Muscle layer of duodenum (tissue), 2 donors: ENCODE data around the gene RAD1.

Experiments used
- H3K27ac ChIP-seq: one replicate; pipeline ENCODE4 v1.7.0; 2013; ENCODE audit warnings: mild to moderate bottlenecking, low read length
- H3K27me3 ChIP-seq: one replicate; pipeline ENCODE4 v1.7.0; 2013; ENCODE audit warnings: low read depth, mild to moderate bottlenecking, control low read depth, low read length
- H3K36me3 ChIP-seq, 2 donors: one replicate each; pipeline ENCODE4 v1.7.0; 2013; ENCODE audit warnings: low read length in 2 of 2, control low read depth in 1 of 2, mild to moderate bottlenecking in 1 of 2; ENCODE audit not compliant: insufficient read depth in 2 of 2, control insufficient read depth in 1 of 2
- H3K4me1 ChIP-seq, 2 donors: one replicate each; pipeline ENCODE4 v1.7.0; 2013; ENCODE audit warnings: low read length in 2 of 2, mild to moderate bottlenecking in 2 of 2, control low read depth in 1 of 2, moderate library complexity in 1 of 2; ENCODE audit not compliant: insufficient read depth in 2 of 2, control insufficient read depth in 1 of 2
- H3K4me3 ChIP-seq, 2 donors: one replicate each; pipeline ENCODE4 v1.7.0; 2013; ENCODE audit warnings: low read length in 2 of 2, low read depth in 1 of 2, mild to moderate bottlenecking in 1 of 2
- H3K9me3 ChIP-seq, 2 donors: one replicate each; pipeline ENCODE4 v1.7.0; 2013; ENCODE audit warnings: low read length in 2 of 2, control low read depth in 1 of 2, mild to moderate bottlenecking in 1 of 2; ENCODE audit not compliant: control insufficient read depth in 1 of 2
- donor health status: healthy.

Gene RAD1

DNA sequence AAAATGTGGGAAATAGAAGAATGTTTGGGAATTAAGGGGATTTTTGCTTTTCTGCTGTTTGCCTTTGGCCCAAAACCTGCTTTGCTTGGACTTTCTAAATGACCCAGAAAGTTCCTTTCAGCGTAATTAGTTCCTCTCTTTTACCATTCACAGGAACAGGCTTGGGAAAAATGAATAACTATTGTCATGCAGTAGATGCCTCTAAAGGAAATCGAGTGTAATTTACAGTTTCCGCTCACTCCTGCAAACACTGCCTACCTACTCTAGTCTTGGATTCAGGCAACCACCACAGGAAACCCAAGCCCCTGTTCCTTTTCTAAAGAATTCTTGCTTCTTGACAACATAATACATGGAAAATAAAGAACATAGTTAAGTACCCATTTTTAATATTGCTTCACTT is 51.4 kb downstream of the RAD1 start:
- Histone ChIP-seq H3K27me3 (no peaks in the 10 kb centered on the region), H3K27ac (no peak overlapping the region), H3K4me3 (no peak overlapping the region), H3K4me1 (no peaks in the 10 kb centered on the region), H3K9me3 (no peaks in the 10 kb centered on the region), H3K36me3 (no peaks in the 10 kb centered on the region)

DNA sequence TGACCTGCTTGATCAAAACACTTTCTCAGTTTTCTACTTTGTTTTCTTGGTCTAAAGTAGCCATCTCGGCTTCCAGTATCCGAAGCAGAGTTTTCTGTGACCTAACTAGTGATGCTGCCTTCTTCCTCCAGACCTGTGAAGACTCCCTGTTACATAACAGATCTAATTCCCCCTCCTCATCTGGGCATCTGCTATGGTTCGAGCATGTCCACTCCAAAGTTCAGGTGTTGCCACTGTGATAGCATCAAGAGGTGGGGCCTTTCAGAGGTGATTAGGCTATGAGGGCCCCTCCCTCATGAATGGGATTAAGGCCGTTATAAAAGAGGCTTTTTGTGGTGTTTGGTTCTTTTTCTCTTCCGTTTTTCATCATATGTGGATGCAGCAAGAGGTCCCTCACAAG is 56.1 kb downstream of the RAD1 start:
- no peaks in the 10 kb centered on the region for H3K27me3 ChIP-seq
- H3K4me3 ChIP-seq = no peak overlapping the region
- H3K4me1 ChIP-seq = no peaks in the 10 kb centered on the region
- no peaks in the 10 kb centered on the region for H3K9me3 ChIP-seq
- no peak overlapping the region for H3K27ac ChIP-seq
- H3K36me3 ChIP-seq = no peaks in the 10 kb centered on the region

DNA sequence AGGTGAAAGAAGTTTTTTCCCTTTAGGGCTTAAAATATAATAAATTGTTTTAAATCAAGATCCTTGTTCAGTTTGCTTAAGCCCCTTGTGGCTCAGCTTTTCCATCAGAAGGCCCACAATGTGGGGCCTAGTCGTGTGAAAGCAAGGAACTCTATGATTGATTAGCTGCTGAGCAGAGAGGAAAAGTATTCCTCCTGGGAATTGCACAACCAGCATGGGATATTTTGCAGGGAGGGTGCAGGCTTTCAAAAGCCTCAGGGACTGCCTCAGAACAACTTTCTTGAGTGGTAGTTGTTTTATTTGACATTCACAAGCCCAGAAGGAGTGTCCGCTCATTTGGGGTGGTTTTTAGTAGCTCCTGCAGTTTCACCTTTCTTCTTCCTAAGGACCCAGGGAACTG is 56.5 kb downstream of the RAD1 start:
- H3K27ac ChIP-seq = no peak overlapping the region

DNA sequence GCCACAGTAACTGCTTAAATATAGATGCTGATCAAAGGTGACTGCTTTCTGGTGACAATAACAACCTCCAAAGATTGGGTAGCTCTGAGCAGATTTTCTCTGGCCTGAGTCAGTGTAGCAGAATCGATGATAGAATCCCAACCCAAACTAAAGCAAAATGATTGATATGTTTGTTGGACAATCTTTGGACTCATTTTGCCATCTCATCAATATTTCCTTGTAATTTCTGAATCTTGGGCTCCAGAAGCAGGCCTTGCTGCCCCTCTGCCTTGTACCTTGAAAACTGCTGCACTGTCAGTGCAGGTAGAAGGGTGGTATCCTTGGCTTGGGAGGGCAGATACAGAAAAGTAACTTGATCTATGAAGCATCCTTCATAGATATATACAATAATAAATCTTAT is 57.4 kb downstream of the RAD1 start:
- no peaks in the 10 kb centered on the region for H3K9me3 ChIP-seq
- no peak overlapping the region for H3K27ac ChIP-seq
- H3K4me3 ChIP-seq = no peak overlapping the region
- H3K27me3 ChIP-seq = no peaks in the 10 kb centered on the region
- H3K36me3 ChIP-seq = no peaks in the 10 kb centered on the region
- no peaks in the 10 kb centered on the region for H3K4me1 ChIP-seq

More for the DNA sequence above, 56.5 kb downstream of the RAD1 start:
- Histone ChIP-seq H3K4me3 (no peak overlapping the region), H3K9me3 (no peaks in the 10 kb centered on the region), H3K4me1 (no peaks in the 10 kb centered on the region), H3K36me3 (no peaks in the 10 kb centered on the region), H3K27me3 (no peaks in the 10 kb centered on the region)

DNA sequence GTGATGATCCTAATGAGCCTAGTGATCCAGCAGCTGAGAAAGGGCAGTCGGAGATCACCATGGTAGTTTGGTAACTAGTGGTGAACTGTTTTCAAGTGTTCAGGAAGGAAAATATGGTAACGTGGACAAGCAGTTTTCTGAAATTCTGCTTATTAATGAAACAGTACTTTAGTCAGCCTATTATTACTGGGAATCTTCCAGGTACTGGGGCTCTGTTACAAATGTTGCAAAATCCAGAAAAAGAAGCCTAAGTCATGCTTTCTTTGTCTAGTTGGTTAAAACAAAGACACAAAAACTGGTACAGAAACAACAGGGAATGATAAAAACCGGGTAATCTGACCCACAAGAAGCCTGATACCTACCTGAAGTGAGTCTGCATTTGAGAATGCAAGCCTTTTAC is 58.1 kb downstream of the RAD1 start:
- H3K36me3 ChIP-seq = no peaks in the 10 kb centered on the region
- H3K9me3 ChIP-seq = no peaks in the 10 kb centered on the region
- H3K4me1 ChIP-seq = no peaks in the 10 kb centered on the region
- no peak overlapping the region for H3K27ac ChIP-seq
- no peaks in the 10 kb centered on the region for H3K27me3 ChIP-seq
- no peak overlapping the region for H3K4me3 ChIP-seq
